WERI-Rb-1 (cell line): ENCODE measurements around the gene PHF13.

Experiments used
- DNase-seq: peaks from one replicate; pipeline ENCODE4 v3.0.0-alpha.2; 2020
- H3K27ac ChIP-seq: fragments of 250-450 bp; sonication (Bioruptor Pico); 2 replicates; pipeline ENCODE4 v1.5.1; 2020; ENCODE audit warnings: mild to moderate bottlenecking, moderate library complexity
- H3K27me3 ChIP-seq: fragments of 250-450 bp; sonication (Bioruptor Pico); 2 replicates; pipeline ENCODE4 v1.5.1; 2021; ENCODE audit warnings: mild to moderate bottlenecking, low read depth, moderate library complexity; ENCODE audit not compliant: insufficient read depth, severe bottlenecking
- H3K36me3 ChIP-seq: fragments of 250-450 bp; sonication (Bioruptor Pico); 2 replicates; pipeline ENCODE4 v1.5.1; 2020; ENCODE audit warnings: mild to moderate bottlenecking, moderate library complexity
- H3K4me3 ChIP-seq: 2 replicates; pipeline ENCODE4 v1.5.1; 2011; ENCODE audit warnings: low read depth, mild to moderate bottlenecking, control low read depth, low read length
- H3K9me3 ChIP-seq: fragments of 250-450 bp; sonication (Bioruptor Pico); 2 replicates; pipeline ENCODE4 v1.5.1; 2021; ENCODE audit warnings: mild to moderate bottlenecking, moderate library complexity; ENCODE audit not compliant: severe bottlenecking
- CTCF ChIP-seq: IDR thresholded peaks from 2 replicates; pipeline ENCODE4 v1.5.1; 2011; ENCODE audit warnings: low read depth, mild to moderate bottlenecking, control low read depth, inconsistent platforms, low read length

PHF13 gene

DNA sequence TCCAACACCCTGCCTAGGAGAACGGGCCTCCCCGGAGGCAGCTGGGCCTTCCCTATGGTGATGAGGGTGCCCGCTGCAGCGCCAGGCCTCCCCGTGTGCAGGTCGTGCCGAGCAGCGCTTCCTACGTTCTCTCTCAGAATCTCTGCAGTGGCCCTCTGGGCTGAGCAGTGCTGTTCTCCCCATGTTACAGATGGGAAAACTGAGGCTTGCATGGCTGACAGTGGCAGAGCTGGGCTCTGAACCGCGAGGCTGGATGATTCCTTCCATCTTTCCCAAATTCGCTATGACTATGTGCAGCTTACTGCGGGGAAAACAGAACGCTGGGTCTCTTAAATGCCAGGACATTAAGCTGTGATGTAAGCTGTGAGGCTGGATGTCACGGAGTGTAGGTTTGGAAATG is 19.7 kb upstream of the PHF13 start:
- Histone ChIP-seq H3K36me3 (peaks cover 88% of the 10 kb centered on the region), H3K9me3 (no peaks in the 10 kb centered on the region), H3K27ac (peak overlapping the region; percentile 92), H3K27me3 (no peaks in the 10 kb centered on the region), H3K4me3 (no peak overlapping the region)
- no peak for TF ChIP-seq CTCF
- no peak for DNase-seq

DNA sequence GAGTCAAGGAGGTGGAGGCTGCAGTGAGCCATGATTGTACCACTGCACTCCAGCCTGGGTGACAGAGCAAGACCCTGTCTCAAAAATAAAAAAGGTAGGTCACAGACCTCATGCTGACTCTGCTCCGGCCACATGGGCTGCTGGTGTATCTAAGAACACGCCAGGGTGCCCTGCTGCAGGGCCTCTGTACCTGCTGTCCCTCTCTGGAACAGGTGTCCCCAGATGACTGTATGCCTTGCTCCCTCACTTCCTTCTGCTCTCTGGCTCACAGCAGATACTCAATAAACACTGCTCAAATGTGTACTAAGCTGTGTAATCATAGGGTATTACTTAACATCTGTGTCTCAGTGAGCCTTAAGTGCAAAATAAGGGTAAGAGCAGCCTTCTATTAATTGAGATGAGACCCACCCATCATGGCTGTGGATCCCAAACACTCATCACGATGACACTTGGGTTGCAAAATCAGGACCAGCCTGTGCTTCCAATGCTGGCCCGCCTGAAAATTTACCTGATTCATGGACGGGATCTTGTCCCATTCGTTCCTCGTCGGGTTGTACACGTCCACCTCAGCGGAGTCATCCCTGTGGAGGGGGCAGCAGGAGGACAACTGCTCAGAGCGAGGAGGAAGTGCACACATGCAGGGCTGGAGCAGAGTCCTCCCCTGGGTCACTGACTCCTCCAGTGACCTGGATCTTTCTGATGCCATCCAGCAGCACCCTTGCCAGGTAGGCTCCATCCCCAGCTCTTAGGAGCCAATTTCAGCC is 18.4 kb upstream of the PHF13 start:
- H3K36me3 ChIP-seq, result peaks cover 88% of the 10 kb centered on the region
- no peaks in the 10 kb centered on the region for H3K27me3 ChIP-seq
- TF ChIP-seq CTCF, result no peak
- peak overlapping the region; percentile 92 for H3K27ac ChIP-seq
- H3K4me3 ChIP-seq, result no peak overlapping the region
- DNase-seq, result peak; percentile 77
- H3K9me3 ChIP-seq, result no peaks in the 10 kb centered on the region

- TF ChIP-seq CTCF, result no peak
- peaks cover 78% of the 10 kb centered on the region for H3K36me3 ChIP-seq
Measured at GRCh38 chr1:6596351-6596750, 17.2 kb upstream of the PHF13 start.

DNA sequence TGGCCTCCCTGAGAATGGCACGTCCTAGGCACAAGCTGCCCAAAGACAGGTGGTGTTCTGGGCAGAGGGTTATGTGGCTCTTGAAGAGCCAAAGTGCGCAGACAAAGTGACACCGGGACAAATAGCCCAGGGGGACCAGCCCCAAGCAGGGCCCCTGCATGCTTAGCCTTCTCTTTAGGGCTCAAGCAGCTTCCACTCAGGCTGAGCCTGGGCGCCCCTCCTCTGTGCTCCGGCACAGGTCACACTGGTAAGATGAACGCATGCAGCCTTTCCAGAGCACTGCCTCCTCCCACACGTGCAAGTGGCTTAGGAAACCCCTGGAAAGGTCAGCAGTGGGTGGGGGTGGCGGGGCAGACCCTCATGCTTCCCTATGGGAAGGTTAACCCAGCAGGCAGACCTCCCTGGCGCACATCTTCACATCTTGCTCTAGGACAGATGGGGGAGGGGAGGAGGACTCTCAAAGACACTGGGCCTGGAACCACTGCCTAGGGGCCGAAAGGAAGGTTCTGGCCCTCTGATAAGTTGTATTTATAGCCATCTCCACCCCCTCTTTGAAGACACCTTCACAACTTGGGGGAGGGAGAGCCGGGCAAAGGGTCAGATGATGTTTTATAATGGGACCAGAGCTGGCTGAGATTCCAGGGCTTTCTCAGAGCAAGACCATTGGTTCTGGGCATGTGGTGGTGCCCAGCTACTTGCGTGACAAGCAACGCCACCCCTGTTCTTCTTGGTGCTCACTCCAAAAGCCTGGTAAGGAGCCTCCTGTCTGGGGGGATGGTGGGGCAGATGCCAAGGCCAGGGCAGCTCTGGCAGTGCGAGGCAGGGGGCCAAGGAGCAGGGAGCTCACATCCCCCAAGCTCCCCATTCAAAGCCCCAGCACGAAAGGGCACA is 16.4 kb upstream of the PHF13 start:
- H3K4me3 ChIP-seq, result no peak overlapping the region
- H3K36me3 ChIP-seq, result peaks cover 74% of the 10 kb centered on the region
- H3K9me3 ChIP-seq, result no peaks in the 10 kb centered on the region
- no peak for DNase-seq
- no peak overlapping the region for H3K27ac ChIP-seq
- no peaks in the 10 kb centered on the region for H3K27me3 ChIP-seq
- TF ChIP-seq CTCF, result no peak

More at GRCh38 chr1:6596351-6596750, 17.2 kb upstream of the PHF13 start:
- no peak overlapping the region for H3K4me3 ChIP-seq
- no peak for DNase-seq
- H3K9me3 ChIP-seq, result no peaks in the 10 kb centered on the region
- no peaks in the 10 kb centered on the region for H3K27me3 ChIP-seq
- H3K27ac ChIP-seq, result peak overlapping the region; percentile 92

DNA sequence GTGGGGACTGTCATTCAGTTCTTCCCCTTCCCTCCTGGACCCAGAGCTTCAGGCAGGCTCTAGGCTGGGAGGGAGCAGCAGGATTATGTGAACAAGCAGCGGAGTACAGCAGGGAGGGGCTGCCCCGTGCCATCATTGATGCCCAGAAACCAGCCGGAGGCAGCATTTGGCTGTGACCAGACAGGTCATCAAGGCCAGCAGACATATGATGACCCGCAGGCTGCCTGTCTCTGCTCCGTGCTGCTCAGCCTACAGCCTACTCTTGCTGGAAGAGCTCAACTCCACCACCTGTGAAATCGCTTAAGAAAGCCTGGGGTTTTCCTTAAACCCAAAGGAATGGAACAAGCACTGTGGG is 15.8 kb upstream of the PHF13 start:
- TF ChIP-seq CTCF, result no peak
- no peak overlapping the region for H3K27ac ChIP-seq
- no peaks in the 10 kb centered on the region for H3K9me3 ChIP-seq
- DNase-seq, result no peak
- no peaks in the 10 kb centered on the region for H3K27me3 ChIP-seq
- peaks cover 70% of the 10 kb centered on the region for H3K36me3 ChIP-seq
- no peak overlapping the region for H3K4me3 ChIP-seq
